HG02970 (cell line): ENCODE results near the gene ZNF335.
"Not testable (repeated sequence)": the region's sequence is repeated elsewhere in the genome, so short reads cannot be mapped to it uniquely, and the experiment has no call there.

ENCODE experiments used
- ATAC-seq: cut with Tn5 transposase; IDR thresholded peaks from one replicate; pipeline ENCODE4 v1.9.1; 2021; ENCODE audit warnings: mild to moderate bottlenecking, moderate library complexity, moderate number of reproducible peaks; ENCODE audit not compliant: unreplicated experiment, low FRiP score

The ZNF335 gene

GRCh38 chr20:45971425-45971674 is 653 bp downstream of the ZNF335 start:
- ATAC-seq = no peak

- ATAC-seq = no peak
Observed at GRCh38 chr20:45970646-45971424, 1.2 kb downstream of the ZNF335 start.

DNA sequence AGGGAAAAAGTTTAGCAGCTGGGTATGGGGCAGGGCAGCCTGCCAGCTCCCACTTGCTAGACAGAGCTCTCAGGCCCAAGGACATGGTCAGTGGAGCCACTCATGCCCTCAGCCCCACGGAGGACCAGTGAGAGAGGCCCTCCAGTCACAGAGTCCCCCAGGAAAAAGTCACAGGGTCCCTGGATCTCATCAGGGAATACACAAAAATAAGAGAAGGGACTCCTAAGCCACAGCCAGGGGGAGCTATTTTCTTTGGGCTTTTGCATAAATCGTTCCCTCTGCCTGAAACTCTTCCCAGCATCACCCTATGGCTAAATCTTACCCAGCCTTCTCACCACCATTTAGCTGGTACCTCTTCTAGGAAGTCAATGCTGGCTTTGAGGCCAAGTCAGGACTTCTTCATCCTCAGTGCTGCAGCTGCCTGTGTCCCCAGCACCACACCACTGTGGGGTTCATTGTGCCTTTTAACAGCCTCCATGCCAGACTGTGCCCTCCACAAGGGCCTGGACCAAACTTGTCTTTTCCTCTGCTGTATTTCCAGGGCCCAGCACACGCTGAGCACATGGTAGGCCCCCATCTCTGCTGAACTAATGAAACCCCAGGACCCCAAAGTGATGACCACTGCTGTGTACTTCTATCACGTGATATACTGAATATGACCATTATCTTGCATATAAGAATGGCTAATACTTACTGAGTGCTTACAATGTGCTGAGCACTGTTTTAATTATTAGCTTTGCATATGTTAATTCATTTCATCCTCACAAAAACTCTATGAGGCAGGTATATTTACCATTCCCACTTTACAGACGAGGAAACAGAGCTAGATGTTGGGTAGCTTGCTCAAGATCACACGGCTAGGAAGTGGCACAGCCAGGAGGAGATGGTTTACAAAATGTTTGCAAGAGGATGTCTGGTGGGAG is 2.0 kb downstream of the ZNF335 start:
- no peak for ATAC-seq

- ATAC-seq = no peak
Observed at GRCh38 chr20:45968801-45969711, 2.9 kb downstream of the ZNF335 start.

- ATAC-seq = no peak
Observed at GRCh38 chr20:45968081-45968671, 3.8 kb downstream of the ZNF335 start.

- no peak for ATAC-seq
Observed at GRCh38 chr20:45967551-45968080, 4.4 kb downstream of the ZNF335 start.

DNA sequence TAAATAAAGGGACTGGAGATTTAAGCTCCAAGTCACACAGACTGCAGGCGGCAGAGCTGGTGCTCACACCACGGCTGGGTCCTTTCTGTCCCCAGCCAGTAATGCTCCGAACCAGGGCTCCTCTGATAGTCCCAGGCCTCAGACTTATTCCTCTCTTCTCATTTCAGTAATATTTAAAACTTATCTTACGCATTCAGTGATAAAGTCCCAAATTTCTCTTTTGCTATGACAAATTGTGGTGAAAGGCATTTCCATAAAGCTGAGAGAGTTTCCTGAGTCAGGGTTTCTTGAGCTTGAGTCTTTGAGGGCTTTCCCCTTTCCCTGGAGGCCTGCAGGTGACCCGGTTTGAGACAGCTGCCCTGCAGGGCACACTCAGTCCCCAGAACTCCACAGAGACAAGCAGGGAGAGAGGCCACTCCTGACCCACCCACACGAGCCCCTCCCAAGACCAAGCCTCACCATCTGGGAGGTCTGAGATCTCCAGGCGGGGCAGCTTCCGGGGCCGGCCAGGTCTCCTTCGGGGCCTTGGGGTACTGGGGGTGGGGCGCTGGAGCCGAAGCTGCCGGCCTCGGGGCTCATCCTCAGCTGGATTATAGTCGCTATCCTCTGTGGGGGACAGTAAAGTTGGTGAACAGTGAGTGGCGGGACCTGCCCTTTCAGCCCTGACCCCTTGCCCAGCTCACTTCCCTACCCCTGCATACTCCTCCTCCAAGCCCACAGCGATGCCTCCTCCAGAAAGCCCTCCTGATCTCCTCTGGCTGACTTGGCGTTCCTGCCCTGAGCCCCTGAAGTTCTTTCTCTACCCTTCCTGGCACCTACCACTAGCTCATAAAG is 6.6 kb downstream of the ZNF335 start:
- no peak for ATAC-seq

DNA sequence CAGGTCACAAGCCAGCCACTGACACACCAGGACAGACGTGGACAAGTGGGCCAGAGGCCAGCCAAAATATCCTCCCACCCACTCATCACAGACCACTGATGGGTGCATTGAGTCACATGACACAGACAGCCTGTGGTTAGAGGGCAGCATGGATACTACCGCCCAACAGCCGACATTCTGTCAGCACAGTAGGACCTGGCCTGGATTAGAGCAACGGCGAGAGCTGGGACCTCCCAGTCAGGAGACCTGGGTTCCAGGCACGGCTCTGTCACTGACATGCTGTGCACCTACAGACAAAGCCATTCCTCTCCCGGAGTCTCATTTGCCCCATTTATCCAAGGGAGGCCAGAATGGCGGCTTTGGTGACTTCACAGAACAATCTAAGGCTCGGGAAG is 8.0 kb downstream of the ZNF335 start:
- ATAC-seq = no peak

DNA sequence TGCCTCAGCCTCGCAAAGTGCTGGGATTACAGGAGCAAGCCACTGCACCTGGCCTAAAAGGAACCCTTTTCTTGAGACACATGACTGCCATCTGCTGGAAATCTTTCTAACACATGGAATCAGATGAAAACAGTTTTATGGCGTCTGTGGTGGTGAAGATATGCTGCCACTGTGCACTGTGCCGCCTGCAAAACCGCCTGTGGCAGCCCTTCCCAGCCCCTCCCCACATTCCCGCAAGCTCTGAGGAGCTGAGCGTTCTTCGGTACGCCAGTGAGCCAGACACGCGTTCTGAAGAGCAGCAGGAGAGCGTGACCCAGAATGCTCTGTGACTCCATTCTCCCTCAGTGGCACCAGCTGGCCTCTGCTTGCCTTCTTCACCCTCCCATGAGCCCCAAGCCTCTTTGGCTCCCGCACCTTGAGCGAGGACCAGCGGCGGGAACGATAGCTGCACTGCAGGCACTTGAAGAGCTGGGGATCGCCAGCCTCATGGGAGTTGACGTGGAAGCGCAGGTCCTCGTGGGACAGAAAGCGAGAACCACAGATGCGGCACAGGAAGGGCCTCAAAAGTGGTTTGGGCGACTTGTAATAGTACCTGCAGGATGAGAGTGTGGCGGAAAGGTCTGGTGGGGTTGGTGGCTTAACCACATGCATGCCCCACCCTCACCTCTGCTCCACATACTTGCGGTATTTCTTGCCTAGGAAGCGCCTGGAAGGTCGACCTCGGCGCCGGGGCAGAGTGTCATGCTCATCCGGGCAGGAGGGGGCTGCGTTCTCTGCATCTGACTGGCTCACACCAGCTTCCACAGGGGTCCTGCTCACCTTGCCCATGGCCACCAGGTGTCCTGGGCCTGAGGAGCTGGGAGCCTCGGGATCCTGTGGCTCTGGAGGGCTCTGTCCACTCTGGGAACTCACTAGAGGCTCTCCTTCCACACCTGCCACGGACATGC is 8.7 kb downstream of the ZNF335 start:
- no peak for ATAC-seq

GRCh38 chr20:45962031-45962755 is 9.8 kb downstream of the ZNF335 start:
- ATAC-seq = no peak

DNA sequence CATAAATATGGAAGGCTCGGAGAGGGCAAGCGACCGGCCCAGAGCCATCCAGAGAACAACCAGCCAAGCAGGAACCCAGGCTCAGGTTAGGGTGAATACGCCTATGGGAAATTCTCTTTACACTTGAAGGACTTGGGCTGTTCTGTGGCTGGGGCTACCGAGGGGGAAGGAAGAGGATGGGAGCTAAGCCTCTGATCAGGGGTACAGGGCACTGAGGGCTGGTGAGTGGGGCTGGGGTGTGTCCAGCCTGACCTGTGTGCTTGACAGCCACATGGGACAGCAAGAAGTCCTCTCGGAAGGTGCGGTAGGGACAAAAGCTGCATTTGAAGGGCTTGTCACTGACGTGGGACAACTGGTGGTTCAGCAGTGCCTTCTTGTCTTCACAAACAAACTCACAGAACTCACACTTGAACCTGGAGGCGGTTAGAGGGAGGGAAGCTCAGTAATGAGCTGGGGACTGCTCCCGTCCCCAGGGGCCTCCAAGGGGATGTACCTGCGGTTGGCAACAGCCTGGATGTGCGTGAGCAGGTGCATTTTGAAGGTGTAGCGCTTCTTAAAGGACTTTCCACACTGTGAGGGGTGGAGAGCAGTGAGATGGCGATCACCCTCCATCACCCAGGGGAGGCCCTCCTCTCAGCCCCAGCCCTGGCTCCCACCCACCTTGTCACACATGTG is 11.9 kb downstream of the ZNF335 start:
- no peak for ATAC-seq

GRCh38 chr20:45959126-45959525 is 12.9 kb downstream of the ZNF335 start:
- no peak for ATAC-seq

DNA sequence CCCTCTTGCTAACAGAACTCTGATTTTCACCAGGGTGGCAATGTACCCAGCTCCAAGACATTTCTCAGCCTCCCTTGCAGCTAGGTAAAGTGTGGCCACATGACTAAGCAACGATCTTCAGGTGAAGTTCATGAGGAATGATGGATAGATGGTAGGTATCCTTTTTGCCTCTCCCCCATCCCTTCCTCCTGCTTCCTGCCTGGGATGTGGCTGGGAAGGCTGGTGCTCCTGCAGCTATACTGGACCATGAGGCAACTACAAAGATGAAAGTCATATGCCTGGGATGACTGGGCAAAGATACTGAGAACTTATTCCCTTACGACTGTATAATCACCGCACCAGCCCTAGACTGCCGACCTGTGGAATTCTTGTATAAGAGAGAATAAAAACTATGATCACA is 13.4 kb downstream of the ZNF335 start:
- no peak for ATAC-seq

DNA sequence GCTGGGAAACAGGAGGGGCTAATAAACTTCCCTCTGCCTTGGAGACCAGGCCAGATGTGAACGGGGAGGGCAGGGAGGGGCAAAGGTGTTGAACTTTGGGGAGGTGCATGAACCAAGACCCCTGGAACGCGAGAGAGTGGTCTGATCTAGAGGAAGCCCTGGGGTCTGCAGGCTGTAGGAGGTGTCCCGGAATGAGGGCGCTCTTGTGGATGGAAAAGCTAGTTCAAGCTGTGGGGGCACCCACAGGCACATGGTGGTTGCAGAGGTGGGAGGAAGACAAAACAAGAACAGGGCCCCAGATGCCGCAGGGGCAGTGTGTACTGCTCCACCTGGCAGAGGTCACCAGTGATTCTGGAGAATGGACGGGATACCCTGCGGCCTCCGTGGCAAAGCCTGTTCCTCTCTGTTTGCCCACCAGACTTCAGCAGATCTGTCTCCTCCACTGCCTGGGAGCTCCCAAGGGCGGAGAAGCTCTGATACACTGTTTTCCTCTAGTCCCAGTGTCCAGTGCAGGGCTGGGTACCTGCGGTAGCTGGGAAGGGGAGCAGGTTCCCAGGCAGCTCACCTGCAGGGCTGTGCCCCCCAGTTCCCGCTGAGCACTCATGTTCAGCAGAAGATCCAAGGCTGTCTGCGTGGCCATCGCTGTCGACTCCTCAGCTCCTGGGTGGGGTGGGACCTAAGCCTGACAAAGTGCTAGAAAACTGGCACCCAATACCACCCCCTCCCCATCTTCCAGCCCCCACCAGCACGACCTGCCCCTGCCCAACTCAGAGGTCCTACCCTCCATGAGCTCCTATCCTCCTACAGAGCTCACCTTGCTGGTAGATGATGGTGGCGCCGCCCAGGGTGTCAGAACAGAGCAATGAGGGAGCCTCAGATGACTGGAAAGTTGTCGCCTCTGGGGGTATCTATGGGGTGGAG is 14.7 kb downstream of the ZNF335 start:
- ATAC-seq = no peak

DNA sequence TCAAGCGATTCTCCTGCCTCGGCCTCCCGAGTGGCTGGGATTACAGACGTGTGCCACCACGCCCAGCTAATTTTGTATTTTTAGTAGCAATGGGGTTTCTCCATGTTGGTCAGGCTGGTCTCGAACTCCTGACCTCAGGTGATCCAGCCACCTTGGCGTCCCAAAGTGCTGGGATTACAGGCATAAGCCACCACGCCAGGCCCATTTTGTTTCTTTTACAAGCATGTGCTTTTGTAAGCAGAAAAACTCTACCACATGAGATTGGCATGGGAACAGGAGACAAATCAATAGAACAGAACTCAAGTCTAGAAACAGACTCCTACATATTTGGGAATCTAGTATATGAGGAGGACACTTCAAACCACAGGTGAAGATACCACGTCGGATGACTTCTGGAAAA is 15.7 kb downstream of the ZNF335 start:
- ATAC-seq = not testable (repeated sequence)

DNA sequence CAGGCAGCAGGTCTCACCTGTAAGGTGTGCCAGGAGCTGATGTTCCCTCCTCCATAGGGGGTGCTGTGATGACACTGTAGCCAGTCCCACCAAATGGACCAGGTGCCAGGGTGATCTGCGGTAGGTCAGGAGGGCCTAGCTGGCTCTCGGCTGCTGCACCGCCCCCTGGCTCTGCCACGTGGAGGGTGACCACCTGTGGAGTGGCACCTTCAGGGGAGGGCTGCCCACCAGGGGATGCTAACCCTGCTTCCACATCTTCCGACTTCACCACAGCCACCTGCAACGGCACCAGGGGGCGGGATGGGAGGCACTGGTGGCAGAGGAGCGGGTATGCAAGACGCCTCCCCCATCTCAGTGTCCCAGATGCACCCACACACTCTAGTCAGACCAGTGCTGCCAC is 18.3 kb downstream of the ZNF335 start:
- no peak for ATAC-seq
